Measurements from ENCODE around the gene TFCP2L1. TPM values are rescaled to one million over a fixed set of nuclear protein-coding genes. Genes with fewer than 3 reads are reported as not detected.

The TFCP2L1 gene
- total and polyA plus RNA-seq, 11 donors = 0.04 to 1.5 (median 0.17) TPM; not detected in 1

- H3K27ac ChIP-seq = no peak overlapping the region
- H3K27me3 ChIP-seq = peaks cover 0 to 6% (median 0%) of the 10 kb centered on the region in 9 donors
- H3K4me3 ChIP-seq = no peak overlapping the region
- H3K4me1 ChIP-seq = no peaks in the 10 kb centered on the region
- intact Hi-C loops (cut with DNase I) = no loop called here
- ATAC-seq (peak in 1 of 4 donors; percentile 11), DNase-seq (no peak)
- no peaks in the 10 kb centered on the region for H3K36me3 ChIP-seq
- H3K9me3 ChIP-seq = no peaks in the 10 kb centered on the region
- TF ChIP-seq CTCF (IDR thresholded peaks at IDR 0.05) (no peak), POLR2A (IDR thresholded peaks at IDR 0.05) (no peak)
- 67 to 83% (median 81%) methylated on average over 3 to 5 of the region's 5 CpGs for WGBS, 4 donors
These were observed 73.8 kb downstream of the TFCP2L1 start for GRCh38 chr2:121211251-121211650.

GRCh38 chr2:121210691-121211090 is 74.3 kb downstream of the TFCP2L1 start:
- no peak overlapping the region for H3K4me3 ChIP-seq
- 37 to 73% (median 58%) methylated on average over 8 of the region's 8 CpGs for WGBS, 4 donors
- H3K27ac ChIP-seq = no peak overlapping the region
- intact Hi-C loops (cut with DNase I) = no loop called here
- peak in 3 of 5 donors; percentile 22 to 69 (median 53) for DNase-seq
- H3K36me3 ChIP-seq = no peaks in the 10 kb centered on the region
- H3K9me3 ChIP-seq = no peaks in the 10 kb centered on the region
- peaks cover 0 to 1% (median 0%) of the 10 kb centered on the region in 12 donors for H3K4me1 ChIP-seq
- no peak for TF ChIP-seq CTCF (IDR thresholded peaks at IDR 0.05)
- TF ChIP-seq POLR2A (IDR thresholded peaks at IDR 0.05) = no peak
- H3K27me3 ChIP-seq = peaks cover 0 to 6% (median 0%) of the 10 kb centered on the region in 9 donors
- peak; percentile 42 to 83 (median 52) for ATAC-seq

- 83 to 85% (median 84%) methylated on average over 9 to 13 of the region's 13 CpGs for WGBS, 4 donors
- DNase-seq (no peak), ATAC-seq (no peak)
- Histone ChIP-seq H3K27ac (no peak overlapping the region), H3K9me3 (no peaks in the 10 kb centered on the region), H3K4me3 (no peak overlapping the region), H3K4me1 (peaks cover 0 to 3% (median 0%) of the 10 kb centered on the region in 12 donors), H3K36me3 (no peaks in the 10 kb centered on the region), H3K27me3 (peaks cover 0 to 6% (median 0%) of the 10 kb centered on the region in 9 donors)
- intact Hi-C loops (cut with DNase I) = no loop called here
- no peak for TF ChIP-seq CTCF (IDR thresholded peaks at IDR 0.05)
- TF ChIP-seq POLR2A (IDR thresholded peaks at IDR 0.05) = no peak
These were observed 75.9 kb downstream of the TFCP2L1 start for GRCh38 chr2:121209014-121209610.

GRCh38 chr2:121207494-121207893 is 77.5 kb downstream of the TFCP2L1 start:
- intact Hi-C loops (cut with DNase I) = no loop called here
- no peak for TF ChIP-seq POLR2A (IDR thresholded peaks at IDR 0.05)
- TF ChIP-seq CTCF (IDR thresholded peaks at IDR 0.05) = no peak
- Histone ChIP-seq H3K27me3 (peaks cover 0 to 6% (median 0%) of the 10 kb centered on the region in 9 donors), H3K9me3 (no peaks in the 10 kb centered on the region), H3K4me3 (no peak overlapping the region), H3K36me3 (no peaks in the 10 kb centered on the region), H3K27ac (no peak overlapping the region), H3K4me1 (peaks cover 0 to 3% (median 0%) of the 10 kb centered on the region in 12 donors)
- ATAC-seq = no peak
- WGBS, 4 donors = 84 to 94% (median 92%) methylated on average over 5 of the region's 5 CpGs
- no peak for DNase-seq
